ENCODE measurements around the gene SPEM1.

The SPEM1 gene

DNA sequence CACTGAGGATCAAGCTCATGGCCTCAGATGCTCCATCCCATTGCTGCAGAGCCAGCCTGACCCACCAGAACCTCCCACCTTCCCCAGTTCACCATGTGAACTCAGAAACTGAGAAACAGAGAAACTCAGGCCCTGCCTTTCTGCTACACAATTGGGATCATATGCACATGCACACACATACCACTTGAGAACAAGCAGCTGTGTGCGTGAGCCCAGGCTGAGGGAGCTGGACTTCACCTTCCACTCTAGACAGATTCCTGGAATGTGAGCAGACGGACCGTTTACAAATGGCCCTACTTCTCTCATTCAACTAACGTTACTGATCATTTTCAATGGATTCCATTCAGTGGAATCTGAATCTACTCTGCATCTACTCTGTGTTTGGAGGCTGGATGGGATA, 3.6 kb downstream of the SPEM1 start:
- DNase-seq: no peak

GRCh38 chr17:7425316-7425715, 5.2 kb downstream of the SPEM1 start, which contains the start of gene SPEM2:
Gene SPEM2 (plus strand): TSS chr17:7425616. CDS start chr17:7425689, 73 bp downstream.
- DNase-seq: no peak

GRCh38 chr17:7425756-7426155, 5.6 kb downstream of the SPEM1 start:
- no peak for DNase-seq

DNA sequence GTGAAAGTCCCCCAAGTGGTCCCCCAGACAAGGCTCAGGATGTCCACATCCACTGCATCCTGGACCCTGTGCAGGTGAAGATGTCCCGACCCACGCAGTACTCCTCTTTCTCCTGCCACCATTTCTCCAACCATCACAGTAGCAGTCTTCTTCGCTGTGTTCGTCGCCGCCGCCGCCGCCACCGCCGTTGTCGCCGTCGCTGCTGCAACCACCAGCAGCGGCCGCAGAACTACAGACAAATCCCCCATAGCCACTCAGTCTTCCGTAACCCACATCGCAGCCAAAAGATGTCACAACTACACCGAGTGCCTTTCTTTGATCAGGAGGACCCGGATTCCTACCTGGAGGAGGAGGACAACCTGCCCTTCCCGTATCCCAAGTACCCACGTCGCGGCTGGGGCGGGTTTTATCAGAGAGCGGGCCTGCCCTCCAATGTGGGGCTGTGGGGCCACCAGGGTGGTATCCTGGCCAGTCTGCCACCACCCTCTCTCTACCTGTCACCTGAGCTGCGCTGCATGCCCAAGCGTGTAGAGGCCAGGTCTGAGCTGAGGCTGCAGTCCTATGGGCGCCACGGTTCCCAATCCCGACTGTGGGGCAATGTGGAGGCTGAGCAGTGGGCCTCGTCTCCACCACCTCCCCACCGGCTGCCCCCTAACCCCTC, 6.2 kb downstream of the SPEM1 start:
- no peak for DNase-seq

DNA sequence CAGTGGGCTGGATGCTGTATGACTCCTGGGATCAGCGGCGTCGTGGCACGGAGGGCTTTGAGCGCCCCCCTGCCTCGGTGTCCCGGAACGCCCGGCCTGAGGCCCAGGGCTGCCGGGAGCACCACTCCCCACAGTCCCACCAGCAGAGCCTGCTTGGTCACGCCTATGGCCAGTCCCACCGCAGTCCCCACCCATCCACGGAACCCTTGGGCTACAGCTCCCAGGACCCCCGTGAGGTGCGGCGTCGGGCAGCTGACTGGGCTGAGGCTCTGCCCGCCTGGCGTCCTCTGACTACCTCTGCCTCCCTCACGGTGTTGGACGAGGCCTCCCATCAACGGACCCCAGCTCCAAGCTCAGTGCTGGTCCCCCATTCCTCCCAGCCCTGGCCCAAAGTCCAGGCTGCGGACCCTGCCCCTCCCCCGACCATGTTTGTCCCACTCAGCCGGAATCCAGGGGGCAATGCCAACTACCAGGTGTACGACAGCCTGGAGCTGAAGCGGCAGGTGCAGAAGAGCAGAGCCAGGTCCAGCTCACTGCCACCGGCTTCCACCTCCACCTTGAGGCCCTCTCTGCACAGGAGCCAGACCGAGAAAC, 6.9 kb downstream of the SPEM1 start:
- DNase-seq: no peak

DNA sequence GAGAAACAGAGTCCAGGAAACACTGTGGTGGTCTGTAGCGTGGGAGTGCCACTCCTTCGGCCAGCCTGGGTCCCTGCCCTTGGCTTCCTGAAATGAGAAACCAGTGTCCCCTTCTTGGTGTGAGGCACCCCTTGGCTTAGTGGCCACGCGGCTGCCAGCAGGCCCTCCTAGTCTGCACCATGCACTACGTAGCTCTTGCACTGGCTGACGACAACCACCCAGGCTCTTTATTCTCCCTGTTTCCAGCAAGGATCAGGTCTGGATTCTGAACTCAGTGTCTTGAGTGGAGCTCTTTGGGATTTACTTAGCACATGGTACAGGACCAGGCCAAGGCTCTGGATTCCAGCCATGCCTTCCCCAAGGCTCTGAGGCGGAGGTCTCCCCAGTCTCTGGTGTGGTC, 7.4 kb downstream of the SPEM1 start:
- no peak for DNase-seq

- DNase-seq: no peak
Measured at GRCh38 chr17:7428557-7428956, 8.4 kb downstream of the SPEM1 start, which contains the start of gene SPEM3. Gene SPEM3 (plus strand): TSS chr17:7428857. CDS start chr17:7428903, 46 bp downstream.

- DNase-seq: no peak
Measured at GRCh38 chr17:7429722-7430121, 9.6 kb downstream of the SPEM1 start.

DNA sequence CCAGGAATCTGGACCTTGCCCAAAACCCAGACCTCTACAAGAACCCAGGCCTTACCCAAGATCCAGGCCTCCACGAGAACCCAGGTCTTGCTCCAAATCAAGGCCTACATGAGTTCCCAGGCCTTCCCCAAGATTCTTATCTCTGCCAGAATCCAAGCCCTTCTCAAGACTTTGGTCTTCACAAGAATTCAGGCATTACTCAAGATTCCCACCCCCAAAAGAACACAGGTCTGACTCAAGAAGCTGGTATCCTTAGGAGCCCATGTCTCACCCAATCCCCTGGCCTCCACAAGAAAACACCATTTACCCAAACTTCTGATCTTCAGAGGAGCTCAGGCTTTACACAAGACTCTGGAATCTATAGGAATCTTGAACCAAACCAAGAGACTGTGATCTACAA, 11.1 kb downstream of the SPEM1 start:
- no peak for DNase-seq

- DNase-seq: no peak
Measured at GRCh38 chr17:7432296-7432695, 12.2 kb downstream of the SPEM1 start.

GRCh38 chr17:7435676-7436555, 15.8 kb downstream of the SPEM1 start:
- DNase-seq: peak; percentile 86

GRCh38 chr17:7436556-7437368, 16.6 kb downstream of the SPEM1 start:
- peak; percentile 93 for DNase-seq

GRCh38 chr17:7437369-7437863, 17.3 kb downstream of the SPEM1 start:
- DNase-seq: no peak

DNA sequence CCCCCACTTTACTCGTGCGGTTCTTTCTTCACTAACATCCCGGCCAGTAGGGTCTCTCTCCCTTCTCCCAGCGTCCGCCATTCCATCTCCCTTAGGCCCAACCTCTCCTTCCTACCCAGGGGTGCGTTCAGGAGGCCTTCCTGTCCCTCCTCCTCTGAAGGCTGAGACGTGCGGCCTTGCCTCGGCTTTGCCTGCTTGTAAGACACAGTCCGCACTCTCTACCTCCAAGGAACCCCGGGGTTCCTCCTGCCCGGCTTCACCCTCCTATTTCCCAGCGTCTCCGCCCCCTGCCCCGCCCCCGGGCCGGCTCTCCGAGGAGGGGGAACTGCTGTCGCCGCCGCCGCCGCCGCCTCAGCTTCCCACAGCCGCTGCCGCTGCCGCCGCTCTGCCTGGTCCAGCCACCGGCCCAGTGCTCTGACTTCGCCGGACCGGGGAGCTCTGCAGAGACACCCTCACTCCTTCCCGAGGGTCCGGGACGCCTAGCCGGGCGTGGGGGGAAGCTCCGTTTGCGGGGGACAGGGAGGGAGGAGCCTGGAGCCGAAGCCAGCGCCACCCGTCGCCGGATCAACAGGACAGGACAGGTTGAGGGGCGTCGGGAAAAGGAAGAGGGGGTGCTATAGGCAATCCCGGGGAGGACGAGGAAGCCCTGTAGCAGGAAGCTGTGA, 18.0 kb downstream of the SPEM1 start:
- peak; percentile 80 for DNase-seq

GRCh38 chr17:7438656-7439460, 18.7 kb downstream of the SPEM1 start:
- DNase-seq: no peak

DNA sequence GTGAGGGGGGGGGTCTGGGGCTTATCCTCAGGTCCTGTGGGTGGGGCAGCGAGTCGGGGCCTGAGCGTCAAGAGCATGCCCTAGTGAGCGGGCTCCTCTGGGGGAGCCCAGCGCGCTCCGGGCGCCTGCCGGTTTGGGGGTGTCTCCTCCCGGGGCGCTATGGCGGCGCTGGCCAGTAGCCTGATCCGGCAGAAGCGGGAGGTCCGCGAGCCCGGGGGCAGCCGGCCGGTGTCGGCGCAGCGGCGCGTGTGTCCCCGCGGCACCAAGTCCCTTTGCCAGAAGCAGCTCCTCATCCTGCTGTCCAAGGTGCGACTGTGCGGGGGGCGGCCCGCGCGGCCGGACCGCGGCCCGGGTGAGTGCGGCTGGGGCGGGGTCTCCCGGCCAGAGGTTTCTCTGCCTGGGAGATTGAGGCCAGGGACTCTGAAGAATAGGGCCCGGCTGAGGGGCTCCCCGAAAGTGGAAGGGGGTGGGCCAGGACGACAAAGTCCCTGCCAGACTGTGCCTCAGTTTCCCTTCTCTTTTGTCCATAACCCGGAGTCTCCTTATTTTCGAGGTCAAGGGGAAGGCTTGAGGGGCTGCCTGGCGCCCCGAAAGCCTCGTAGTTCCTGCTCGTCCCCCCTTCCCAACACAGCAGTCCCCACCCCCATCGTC, 19.5 kb downstream of the SPEM1 start, which contains the start of gene FGF11:
FGF11 (plus strand) TSS at position 51 of the 651 bp plus-strand sequence; CDS start at position 160, 109 bp downstream.
- DNase-seq: no peak

GRCh38 chr17:7440113-7440833, 20.1 kb downstream of the SPEM1 start:
- DNase-seq: peak; percentile 71

GRCh38 chr17:7440834-7441195, 20.7 kb downstream of the SPEM1 start:
- no peak for DNase-seq

DNA sequence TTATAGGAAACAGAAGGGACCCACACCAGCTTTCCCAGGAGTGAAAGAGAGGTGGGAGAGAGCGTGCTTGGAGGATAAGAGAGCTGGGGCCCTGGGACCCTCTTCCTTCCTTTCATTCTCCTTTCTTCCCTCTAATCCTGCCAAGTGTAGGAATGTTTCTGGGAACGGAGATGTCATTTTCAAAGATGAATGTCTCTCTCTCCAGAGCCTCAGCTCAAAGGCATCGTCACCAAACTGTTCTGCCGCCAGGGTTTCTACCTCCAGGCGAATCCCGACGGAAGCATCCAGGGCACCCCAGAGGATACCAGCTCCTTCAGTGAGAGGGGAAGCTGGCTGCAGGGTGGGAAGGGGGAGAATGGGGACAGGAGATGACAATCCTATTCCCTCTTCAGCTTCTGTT, 21.1 kb downstream of the SPEM1 start:
- DNase-seq: no peak

DNA sequence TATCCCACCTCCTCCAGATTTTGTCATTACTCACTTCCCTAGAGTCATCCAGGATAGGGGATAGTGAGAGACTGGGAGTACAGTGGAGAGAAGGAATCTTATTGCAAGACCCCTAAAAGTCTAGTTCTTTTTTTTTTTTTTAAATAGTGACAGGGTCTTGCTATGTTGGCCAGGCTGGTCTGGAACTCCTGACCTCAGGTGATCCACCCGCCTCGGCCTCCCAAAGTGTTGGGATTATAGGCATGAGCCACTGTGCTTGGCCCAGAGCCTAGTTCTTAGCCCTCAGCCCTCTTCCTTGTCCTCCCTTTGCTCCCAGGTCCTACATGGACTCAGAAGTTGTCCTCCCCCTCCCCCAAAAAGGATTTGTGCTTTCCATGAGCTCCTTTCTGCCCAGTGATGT, 22.0 kb downstream of the SPEM1 start:
- no peak for DNase-seq

Measured in activated effector memory CD4-positive, alpha-beta T cell treated with anti-CD3 and anti-CD28 coated beads, Interleukin-2, amount 50 U/mL, for 16 hours (primary cell).